Natural killer cell treated with Interleukin-12 subunit alpha and Interleukin-12 subunit beta and Interleukin-15 and Interleukin-18, amount 100 ng/mL, for 72 hours (primary cell): ENCODE data around the gene ZNF641. TPM values are rescaled to one million over a fixed set of nuclear protein-coding genes. Genes with fewer than 3 reads are reported as not detected.
"Not testable (repeated sequence)": the region's sequence is repeated elsewhere in the genome, so short reads cannot be mapped to it uniquely, and the experiment has no call there.

ENCODE experiments used
- ATAC-seq, 2 donors: fragments of 150-1000 bp; cut with Tn5 transposase in 1 of 2; sonication (Bioruptor Pico), chemical (Tn5 transposase) in 1 of 2; 2 replicates each; pipeline ENCODE4 v1.10.0; 2021
- DNase-seq: peaks from one replicate; pipeline ENCODE4 v3.0.0; 2022; ENCODE audit warnings: low spot score
- H3K27ac Mint-ChIP-seq, 2 donors: 1 replicate in 1 of 2; 2 replicates in 1 of 2; pipeline ENCODE4 v1.8.0; 2022; ENCODE audit warnings: mixed read lengths in 2 of 2, mild to moderate bottlenecking in 1 of 2, moderate library complexity in 1 of 2
- H3K27me3 Mint-ChIP-seq, 2 donors: 1 replicate in 1 of 2; 2 replicates in 1 of 2; pipeline ENCODE4 v1.8.0; 2022; ENCODE audit warnings: mixed read lengths in 2 of 2
- H3K36me3 Mint-ChIP-seq: one replicate; pipeline ENCODE4 v1.8.0; 2022; ENCODE audit warnings: mixed read lengths
- H3K4me1 Mint-ChIP-seq, 2 donors: 1 replicate in 1 of 2; 2 replicates in 1 of 2; pipeline ENCODE4 v1.8.0; 2022; ENCODE audit warnings: low read depth in 2 of 2, mixed read lengths in 2 of 2, mild to moderate bottlenecking in 1 of 2
- H3K4me3 Mint-ChIP-seq: one replicate; pipeline ENCODE4 v1.8.0; 2022; ENCODE audit warnings: mixed read lengths
- H3K9me3 Mint-ChIP-seq: 2 replicates; pipeline ENCODE4 v1.8.0; 2022; ENCODE audit warnings: mixed read lengths
- total RNA-seq, 2 donors: library from RNA; stranded (reverse); gene quantifications; one replicate each; pipeline ENCODE4 v1.2.3, GENCODE V29; 2022

Gene ZNF641
- total RNA-seq, 2 donors from 2014 or later: 19.5 to 35.7 TPM

DNA sequence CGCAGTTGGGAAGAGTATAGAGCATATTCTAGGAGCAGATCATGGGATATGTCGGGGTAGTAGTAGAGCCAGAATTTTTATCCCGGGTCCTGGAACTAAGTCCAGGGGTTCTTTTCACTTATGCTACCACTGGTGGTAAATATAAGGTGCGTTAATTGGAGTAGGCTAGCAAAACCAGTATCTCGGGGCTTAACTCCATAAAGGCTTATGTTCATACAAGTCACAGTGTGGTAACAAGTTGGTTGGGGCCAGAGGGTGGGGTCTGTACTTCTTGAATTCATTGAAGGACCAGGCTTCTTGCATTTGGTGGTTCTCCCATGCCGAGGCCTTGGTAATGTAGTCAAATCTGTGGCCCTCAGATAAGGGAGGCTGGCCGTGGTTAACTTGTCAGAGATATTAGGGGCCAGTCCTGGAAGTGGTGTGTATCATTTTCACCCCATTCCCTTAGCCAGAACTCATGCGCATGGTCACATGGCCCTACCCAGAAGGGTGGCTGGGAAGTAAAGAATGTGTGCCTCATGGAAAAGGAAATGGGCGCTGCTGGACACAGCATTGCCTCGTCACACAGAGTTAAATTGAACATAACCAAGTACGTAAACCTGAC, 1.5 kb upstream of the ZNF641 start:
- H3K4me1 Mint-ChIP-seq: peaks cover 26% of the 10 kb centered on the region in 2 donors
- H3K27me3 Mint-ChIP-seq: no peaks in the 10 kb centered on the region
- no peak for DNase-seq
- H3K27ac Mint-ChIP-seq: peak overlapping the region; percentile 59 to 80
- H3K9me3 Mint-ChIP-seq: no peaks in the 10 kb centered on the region
- H3K36me3 Mint-ChIP-seq: peaks cover 5% of the 10 kb centered on the region
- H3K4me3 Mint-ChIP-seq: no peak overlapping the region
- ATAC-seq: no peak

DNA sequence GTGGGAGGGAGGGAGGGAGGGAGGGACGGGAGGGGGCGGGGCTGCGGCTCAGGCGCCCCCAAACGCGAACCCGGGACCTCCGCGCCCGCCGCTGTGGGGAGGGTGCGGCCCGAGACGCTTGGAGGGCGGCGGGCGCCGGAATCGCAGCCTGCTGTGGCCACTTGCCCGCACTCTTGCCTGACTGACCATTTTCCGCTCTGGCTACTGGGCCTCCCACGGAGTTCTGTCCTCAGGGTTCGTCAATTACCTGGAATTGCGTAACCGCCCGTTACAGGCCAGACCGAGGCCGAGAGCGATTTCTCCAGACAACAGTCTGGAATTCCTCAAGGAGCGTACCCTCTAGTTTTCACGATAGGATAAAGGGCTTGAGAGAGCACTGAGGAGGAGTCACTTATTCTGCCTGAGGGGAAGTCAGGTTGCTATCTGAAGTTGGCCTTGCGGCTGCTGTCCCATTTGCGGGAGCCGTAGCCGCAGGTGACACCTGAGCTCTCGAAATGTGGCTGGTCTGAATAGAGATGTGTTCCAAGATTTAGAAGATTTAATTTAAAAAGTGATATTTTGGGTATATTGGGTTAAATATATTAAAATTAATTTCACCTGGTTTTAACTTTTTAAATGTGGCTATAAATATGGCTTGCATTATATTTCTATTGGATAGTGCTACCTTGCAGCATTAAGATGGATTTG, 446 bp upstream of the ZNF641 start:
- peak overlapping the region; percentile 74 for H3K4me3 Mint-ChIP-seq
- H3K27me3 Mint-ChIP-seq: no peaks in the 10 kb centered on the region
- peaks cover 16% of the 10 kb centered on the region for H3K36me3 Mint-ChIP-seq
- H3K4me1 Mint-ChIP-seq: peaks cover 32 to 35% of the 10 kb centered on the region in 2 donors
- H3K27ac Mint-ChIP-seq: peak overlapping the region; percentile 59 to 80
- no peaks in the 10 kb centered on the region for H3K9me3 Mint-ChIP-seq
- ATAC-seq (peak in 1 of 2 donors; percentile 81), DNase-seq (no peak)

DNA sequence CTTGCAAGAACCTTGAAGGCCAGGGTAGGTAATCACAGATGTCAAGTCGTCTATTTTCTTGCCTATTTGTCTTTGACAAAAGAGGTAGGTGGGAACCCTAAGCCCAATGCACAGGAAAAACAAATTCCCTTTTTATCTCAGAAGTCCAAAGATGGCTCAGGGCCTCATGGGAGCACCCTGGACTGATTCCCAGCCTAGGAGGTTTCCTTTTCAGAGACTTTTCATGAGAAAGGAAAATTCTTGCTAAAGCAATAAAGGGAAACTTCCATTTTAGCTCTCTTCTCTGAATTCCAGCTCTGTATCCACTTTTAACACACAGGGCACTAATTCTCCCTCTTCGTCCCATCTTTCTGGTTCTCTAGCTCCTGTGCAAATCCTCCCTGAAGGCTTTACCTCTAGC, 1.2 kb downstream of the ZNF641 start:
- ATAC-seq: no peak

DNA sequence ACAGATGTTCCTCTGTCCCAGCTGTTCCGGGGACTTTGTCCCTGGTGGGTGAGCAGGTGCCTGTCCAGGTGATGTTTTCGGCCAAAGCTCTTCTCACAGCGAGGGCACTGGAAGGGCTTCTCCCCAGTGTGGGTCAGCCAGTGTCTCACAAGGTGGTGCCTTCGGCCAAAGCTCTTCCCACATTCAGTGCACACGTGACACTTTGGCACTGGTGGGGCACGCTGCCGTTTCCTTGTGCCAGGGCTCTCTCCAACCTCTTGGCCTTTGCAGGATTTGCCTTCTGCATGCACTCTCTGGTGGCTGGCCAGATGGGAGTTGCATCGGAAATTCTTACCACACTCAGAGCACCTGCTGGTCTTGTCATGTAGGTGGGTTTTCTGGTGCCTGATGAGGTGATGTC, 7.7 kb downstream of the ZNF641 start:
- ATAC-seq (no peak), DNase-seq (no peak)
- Mint-ChIP-seq H3K36me3 (peaks cover 49% of the 10 kb centered on the region), H3K9me3 (peaks cover under 1% of the 10 kb centered on the region), H3K4me1 (peaks cover 26 to 37% of the 10 kb centered on the region in 2 donors), H3K27me3 (no peaks in the 10 kb centered on the region), H3K4me3 (no peak overlapping the region), H3K27ac (peak overlapping the region in 1 of 2 donors; percentile 39)

More for the DNA sequence above, 1.2 kb downstream of the ZNF641 start:
- Mint-ChIP-seq H3K4me3 (peak overlapping the region; percentile 98), H3K9me3 (no peaks in the 10 kb centered on the region), H3K27me3 (no peaks in the 10 kb centered on the region), H3K27ac (peak overlapping the region; percentile 95 to 96), H3K36me3 (peaks cover 26% of the 10 kb centered on the region), H3K4me1 (peaks cover 35 to 38% of the 10 kb centered on the region in 2 donors)
- no peak for DNase-seq

DNA sequence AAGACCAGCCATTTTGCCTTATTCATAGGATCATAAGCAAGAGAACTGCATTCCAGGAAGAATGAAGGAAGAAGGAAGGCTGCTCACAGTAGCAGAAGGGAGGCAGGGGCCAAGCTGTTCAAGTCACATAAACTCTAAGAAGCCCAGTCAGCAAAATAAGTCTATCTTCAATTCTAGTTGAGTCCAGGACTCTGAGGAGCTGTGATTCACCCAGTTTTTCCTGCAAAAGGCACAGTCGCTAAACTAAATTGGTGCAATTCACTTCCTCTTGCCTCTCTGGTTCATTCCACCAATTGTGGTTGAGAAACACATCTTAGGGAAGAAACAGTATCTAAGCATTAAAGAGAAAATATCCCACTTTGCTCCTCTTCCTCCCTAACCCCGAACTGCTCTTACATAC, 9.8 kb downstream of the ZNF641 start:
- ATAC-seq (no peak), DNase-seq (no peak)
- peaks cover 6% of the 10 kb centered on the region for H3K9me3 Mint-ChIP-seq
- H3K4me3 Mint-ChIP-seq: no peak overlapping the region
- H3K36me3 Mint-ChIP-seq: peaks cover 37% of the 10 kb centered on the region
- no peaks in the 10 kb centered on the region for H3K27me3 Mint-ChIP-seq
- H3K27ac Mint-ChIP-seq: peak overlapping the region; percentile 42 to 62
- H3K4me1 Mint-ChIP-seq: peaks cover 19 to 41% of the 10 kb centered on the region in 2 donors

DNA sequence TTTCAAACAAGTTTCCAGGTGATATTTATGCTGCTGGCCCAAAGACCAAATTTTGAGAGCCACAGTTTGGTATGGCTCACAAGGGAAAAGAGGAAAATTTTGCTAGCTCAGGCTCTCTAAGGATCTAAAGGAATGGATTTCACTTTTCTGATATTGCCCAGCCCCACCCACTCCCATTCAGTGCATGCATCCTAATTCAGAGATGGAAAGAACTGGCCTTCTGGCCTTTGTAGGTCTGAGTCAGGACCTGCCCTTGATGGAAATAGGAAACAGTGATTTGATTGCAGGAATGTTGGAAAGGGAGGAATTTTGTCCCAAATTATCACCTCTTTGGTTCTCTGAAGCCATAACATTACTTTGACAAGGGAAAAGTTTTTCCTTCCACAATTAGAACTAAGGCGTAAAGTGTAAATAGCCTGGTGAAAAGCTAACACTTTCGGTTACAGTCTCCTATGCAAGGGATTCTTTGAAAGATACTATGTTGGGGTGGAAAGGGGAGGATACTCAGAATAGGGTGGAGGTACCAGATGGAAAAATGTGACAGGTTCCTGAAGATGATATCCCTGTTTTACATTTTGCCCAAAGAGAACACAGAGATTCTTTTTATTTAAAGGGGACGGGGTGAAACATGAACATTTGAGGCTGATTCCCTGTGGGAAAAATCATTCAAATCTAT, 11.1 kb downstream of the ZNF641 start:
- peaks cover 6% of the 10 kb centered on the region for H3K9me3 Mint-ChIP-seq
- H3K4me1 Mint-ChIP-seq: peaks cover 32 to 48% of the 10 kb centered on the region in 2 donors
- peak overlapping the region; percentile 33 to 62 for H3K27ac Mint-ChIP-seq
- ATAC-seq: no peak
- H3K36me3 Mint-ChIP-seq: peaks cover 28% of the 10 kb centered on the region
- no peaks in the 10 kb centered on the region for H3K27me3 Mint-ChIP-seq
- H3K4me3 Mint-ChIP-seq: no peak overlapping the region
- no peak for DNase-seq

DNA sequence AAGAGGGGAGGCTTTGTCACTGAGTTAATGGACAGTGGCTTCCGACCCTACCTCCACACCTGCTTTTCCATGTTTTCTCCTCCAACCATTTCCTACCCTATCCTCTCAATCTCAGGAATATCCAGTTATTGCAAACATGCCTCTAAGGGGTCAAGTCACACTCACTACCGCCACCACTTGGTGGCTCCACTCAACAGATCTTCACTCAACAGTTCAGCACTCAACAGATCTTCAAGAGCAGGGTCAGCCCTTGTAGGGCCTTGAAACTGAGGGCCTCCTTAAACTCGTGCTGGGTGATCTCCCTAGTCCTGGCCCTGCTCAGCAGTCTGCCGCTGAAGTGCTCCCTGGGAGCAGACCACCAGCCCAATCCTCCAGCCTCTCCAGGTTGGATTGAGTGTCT, 14.2 kb downstream of the ZNF641 start:
- Mint-ChIP-seq H3K4me3 (no peak overlapping the region), H3K27me3 (no peaks in the 10 kb centered on the region), H3K4me1 (peaks cover 28 to 40% of the 10 kb centered on the region in 2 donors), H3K9me3 (peaks cover 6% of the 10 kb centered on the region), H3K27ac (peak overlapping the region in 1 of 2 donors; percentile 20), H3K36me3 (peaks cover 15% of the 10 kb centered on the region)
- ATAC-seq: no peak
- DNase-seq: no peak

DNA sequence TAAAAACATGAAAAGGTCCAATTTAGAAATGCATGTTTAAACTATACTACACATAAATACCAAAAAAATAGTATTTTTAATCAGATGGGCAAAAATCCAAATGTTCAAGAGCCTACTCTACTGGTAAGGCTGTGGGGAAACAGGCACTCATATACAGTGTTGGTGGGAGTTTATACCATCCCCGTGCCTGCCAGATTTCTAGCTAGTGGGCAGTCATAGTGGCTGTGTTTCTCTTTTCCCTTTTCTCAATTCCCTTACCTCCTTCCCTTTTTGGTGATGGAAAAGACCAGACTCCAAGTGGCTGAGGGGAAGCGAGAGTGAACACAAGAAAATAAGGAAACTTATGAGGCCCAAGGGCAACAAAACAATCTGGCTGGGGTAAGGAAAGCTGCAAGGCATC, 14.7 kb downstream of the ZNF641 start:
- no peak overlapping the region for H3K4me3 Mint-ChIP-seq

DNA sequence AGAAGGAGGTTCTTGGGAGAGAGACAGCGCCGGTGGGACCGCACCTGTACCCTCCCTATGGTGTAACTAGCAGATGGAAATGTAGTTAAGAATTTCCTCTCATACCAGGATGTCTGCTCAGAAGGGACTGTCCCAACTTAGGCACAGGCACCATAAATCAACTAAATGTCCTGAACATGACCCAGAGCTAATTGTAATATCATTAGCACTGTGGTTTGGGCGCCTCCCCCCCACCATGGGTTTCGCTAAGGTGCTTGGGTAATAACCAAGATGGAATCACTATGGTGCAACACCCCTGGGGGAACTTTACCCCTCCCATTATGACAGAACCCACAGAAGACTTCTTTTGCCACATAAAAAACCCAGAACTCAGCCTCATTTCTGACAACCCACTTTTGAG, 15.9 kb downstream of the ZNF641 start:
- Mint-ChIP-seq H3K4me1 (peaks cover 21 to 30% of the 10 kb centered on the region in 2 donors), H3K9me3 (peaks cover 6% of the 10 kb centered on the region), H3K27me3 (no peaks in the 10 kb centered on the region), H3K36me3 (peaks cover 6% of the 10 kb centered on the region), H3K4me3 (peak overlapping the region; percentile 12), H3K27ac (peak overlapping the region; percentile 31 to 71)
- DNase-seq (peak; percentile 82), ATAC-seq (peak; percentile 81 to 94)

More for the DNA sequence above, 14.7 kb downstream of the ZNF641 start:
- Mint-ChIP-seq H3K36me3 (peaks cover 14% of the 10 kb centered on the region), H3K9me3 (peaks cover 6% of the 10 kb centered on the region), H3K4me1 (peaks cover 26 to 38% of the 10 kb centered on the region in 2 donors), H3K27ac (peak overlapping the region in 1 of 2 donors; percentile 71), H3K27me3 (no peaks in the 10 kb centered on the region)
- ATAC-seq (no peak), DNase-seq (no peak)

DNA sequence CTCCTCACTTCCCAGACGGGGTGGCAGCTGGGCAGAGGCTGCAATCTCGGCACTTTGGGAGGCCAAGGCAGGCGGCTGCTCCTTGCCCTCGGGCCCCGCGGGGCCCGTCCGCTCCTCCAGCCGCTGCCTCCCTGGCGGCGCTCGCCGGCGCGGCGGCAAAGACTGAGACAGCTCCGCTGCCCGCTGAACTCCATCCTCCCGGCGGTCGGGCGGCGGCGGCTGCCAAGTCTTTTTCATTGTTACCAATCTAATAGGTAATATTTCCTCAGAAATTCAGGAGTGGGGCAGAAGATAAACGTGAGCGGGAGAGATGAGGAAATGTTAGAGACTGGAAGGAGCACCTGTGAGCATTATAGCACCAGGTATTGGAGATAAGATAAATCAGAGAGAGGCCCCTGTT, 17.0 kb downstream of the ZNF641 start:
- not testable (repeated sequence) for H3K4me3 Mint-ChIP-seq, H3K36me3 Mint-ChIP-seq, H3K9me3 Mint-ChIP-seq, H3K27ac Mint-ChIP-seq, DNase-seq, H3K27me3 Mint-ChIP-seq, ATAC-seq
- peaks cover 21 to 30% of the 10 kb centered on the region in 2 donors for H3K4me1 Mint-ChIP-seq

DNA sequence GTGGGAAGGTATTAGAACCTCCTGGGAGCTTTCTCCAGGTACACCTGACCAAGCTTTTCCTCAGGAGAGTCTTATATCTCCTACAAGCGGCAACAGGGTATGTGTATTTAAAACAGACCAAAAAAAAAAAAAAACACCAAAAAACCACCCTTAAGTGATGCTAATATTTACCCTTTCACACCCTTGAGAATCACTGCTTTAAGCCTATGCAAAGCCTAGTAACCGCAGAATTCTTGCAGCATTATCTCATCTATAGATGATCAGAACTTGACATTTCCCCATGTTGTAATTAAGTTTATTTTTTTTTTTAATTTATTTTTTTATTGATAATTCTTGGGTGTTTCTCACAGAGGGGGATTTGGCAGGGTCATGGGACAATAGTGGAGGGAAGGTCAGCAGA, 19.3 kb downstream of the ZNF641 start:
- Mint-ChIP-seq H3K27ac (no peak overlapping the region), H3K4me1 (peaks cover 16 to 17% of the 10 kb centered on the region in 2 donors), H3K27me3 (peaks cover 3 to 4% of the 10 kb centered on the region in 2 donors), H3K9me3 (peaks cover under 1% of the 10 kb centered on the region), H3K36me3 (no peaks in the 10 kb centered on the region), H3K4me3 (no peak overlapping the region)
- no peak for ATAC-seq
- DNase-seq: no peak

DNA sequence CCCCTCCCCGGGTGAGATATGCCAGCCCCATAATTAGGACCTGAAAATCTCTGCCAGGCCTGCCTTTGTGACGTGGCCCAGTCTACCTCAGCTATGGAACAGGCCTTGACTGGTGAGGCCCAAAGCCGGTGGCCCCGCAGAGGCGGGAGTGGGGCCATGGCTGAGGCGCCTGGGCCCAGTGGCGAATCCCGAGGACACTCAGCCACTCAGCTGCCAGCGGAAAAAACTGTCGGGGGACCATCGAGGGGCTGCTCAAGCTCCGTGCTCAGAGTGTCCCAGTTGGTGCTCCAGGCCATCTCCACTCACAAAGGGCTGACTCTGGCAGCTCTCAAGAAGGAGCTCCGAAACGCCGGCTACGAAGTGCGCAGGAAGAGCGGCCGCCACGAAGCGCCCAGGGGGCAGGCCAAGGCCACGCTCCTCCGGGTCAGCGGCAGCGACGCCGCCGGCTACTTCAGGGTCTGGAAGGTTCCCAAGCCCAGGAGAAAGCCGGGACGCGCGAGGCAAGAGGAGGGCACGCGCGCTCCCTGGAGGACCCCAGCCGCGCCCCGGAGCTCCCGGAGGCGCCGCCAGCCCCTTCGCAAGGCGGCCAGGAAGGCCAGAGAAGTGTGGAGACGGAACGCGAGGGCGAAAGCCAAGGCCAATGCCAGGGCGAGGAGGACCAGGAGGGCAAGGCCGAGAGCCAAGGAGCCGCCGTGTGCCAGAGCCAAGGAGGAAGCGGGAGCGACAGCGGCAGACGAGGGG, 21.4 kb downstream of the ZNF641 start:
- Mint-ChIP-seq H3K4me3 (no peak overlapping the region), H3K27ac (no peak overlapping the region), H3K27me3 (peaks cover 12 to 16% of the 10 kb centered on the region in 2 donors), H3K9me3 (peaks cover 3% of the 10 kb centered on the region), H3K36me3 (no peaks in the 10 kb centered on the region), H3K4me1 (peaks cover under 1 to 6% of the 10 kb centered on the region in 2 donors)
- ATAC-seq (no peak), DNase-seq (no peak)

DNA sequence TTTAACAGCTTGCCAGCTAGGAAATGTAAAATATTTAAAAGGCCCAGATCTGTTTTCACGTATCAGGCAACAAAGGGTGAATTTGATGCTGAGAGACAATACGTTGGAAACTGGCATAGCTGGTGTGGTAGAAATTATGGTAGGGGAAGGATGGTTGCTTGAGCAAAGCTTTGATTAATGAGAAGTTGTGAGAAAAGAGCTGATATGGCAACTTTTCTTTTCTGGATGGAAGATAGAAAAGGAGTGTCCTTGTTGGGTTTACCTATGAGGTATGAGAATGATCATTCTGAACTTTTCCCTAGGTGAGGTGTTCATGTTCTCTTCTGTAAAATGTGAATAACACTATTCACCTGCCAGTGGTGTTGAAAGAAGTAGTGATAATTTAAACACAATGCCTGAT, 34.2 kb downstream of the ZNF641 start:
- peaks cover 3 to 5% of the 10 kb centered on the region in 2 donors for H3K4me1 Mint-ChIP-seq
- H3K4me3 Mint-ChIP-seq: no peak overlapping the region
- ATAC-seq (no peak), DNase-seq (no peak)
- H3K27me3 Mint-ChIP-seq: peaks cover 0 to 16% of the 10 kb centered on the region in 2 donors
- no peak overlapping the region for H3K27ac Mint-ChIP-seq
- no peaks in the 10 kb centered on the region for H3K9me3 Mint-ChIP-seq
- peaks cover 10% of the 10 kb centered on the region for H3K36me3 Mint-ChIP-seq
